Stimulated activated CD8-positive, alpha-beta memory T cell treated with anti-CD3 and anti-CD28 coated beads, Interleukin-7, amount 100 ng/mL, for 4 hours (primary cell): Measurements from ENCODE around the gene C3orf70.

ENCODE experiments used
- DNase-seq, 2 donors: peaks; one replicate each; pipeline ENCODE4 v3.0.0-alpha.2; 2020; ENCODE audit warnings: low read depth in 2 of 2

C3orf70 gene

GRCh38 chr3:185052631-185053030 is 100.2 kb downstream of the C3orf70 start:
- DNase-seq = no peak

GRCh38 chr3:185051801-185052200 is 101.1 kb downstream of the C3orf70 start:
- DNase-seq = no peak

- DNase-seq = no peak
Measured at GRCh38 chr3:185049710-185050109, 103.2 kb downstream of the C3orf70 start.

GRCh38 chr3:185046603-185047002 is 106.3 kb downstream of the C3orf70 start:
- DNase-seq = no peak

- no peak for DNase-seq
Measured at GRCh38 chr3:185046164-185046515, 106.7 kb downstream of the C3orf70 start.

GRCh38 chr3:185042312-185043050 is 110.4 kb downstream of the C3orf70 start:
- no peak for DNase-seq

GRCh38 chr3:185041540-185041939 is 111.3 kb downstream of the C3orf70 start:
- DNase-seq = no peak

GRCh38 chr3:185040425-185040824 is 112.4 kb downstream of the C3orf70 start:
- DNase-seq = no peak

- no peak for DNase-seq
Measured at GRCh38 chr3:185037801-185038200, 115.1 kb downstream of the C3orf70 start.

GRCh38 chr3:185030951-185031350 is 121.9 kb downstream of the C3orf70 start:
- no peak for DNase-seq

GRCh38 chr3:185030399-185030798 is 122.5 kb downstream of the C3orf70 start:
- no peak for DNase-seq

- no peak for DNase-seq
Measured at GRCh38 chr3:185029086-185029485, 123.8 kb downstream of the C3orf70 start.

- no peak for DNase-seq
Measured at GRCh38 chr3:185028121-185028520, 124.7 kb downstream of the C3orf70 start.
